ENCODE measurements around the gene TSGA10IP. TPM values are rescaled to one million over a fixed set of nuclear protein-coding genes. Genes with fewer than 3 reads are reported as not detected.
A peak's percentile ranks its signal among the peaks of the same experiment; 100 is the strongest.

The TSGA10IP gene
- total RNA-seq, 1 experiment from 2014 or later: not detected

DNA sequence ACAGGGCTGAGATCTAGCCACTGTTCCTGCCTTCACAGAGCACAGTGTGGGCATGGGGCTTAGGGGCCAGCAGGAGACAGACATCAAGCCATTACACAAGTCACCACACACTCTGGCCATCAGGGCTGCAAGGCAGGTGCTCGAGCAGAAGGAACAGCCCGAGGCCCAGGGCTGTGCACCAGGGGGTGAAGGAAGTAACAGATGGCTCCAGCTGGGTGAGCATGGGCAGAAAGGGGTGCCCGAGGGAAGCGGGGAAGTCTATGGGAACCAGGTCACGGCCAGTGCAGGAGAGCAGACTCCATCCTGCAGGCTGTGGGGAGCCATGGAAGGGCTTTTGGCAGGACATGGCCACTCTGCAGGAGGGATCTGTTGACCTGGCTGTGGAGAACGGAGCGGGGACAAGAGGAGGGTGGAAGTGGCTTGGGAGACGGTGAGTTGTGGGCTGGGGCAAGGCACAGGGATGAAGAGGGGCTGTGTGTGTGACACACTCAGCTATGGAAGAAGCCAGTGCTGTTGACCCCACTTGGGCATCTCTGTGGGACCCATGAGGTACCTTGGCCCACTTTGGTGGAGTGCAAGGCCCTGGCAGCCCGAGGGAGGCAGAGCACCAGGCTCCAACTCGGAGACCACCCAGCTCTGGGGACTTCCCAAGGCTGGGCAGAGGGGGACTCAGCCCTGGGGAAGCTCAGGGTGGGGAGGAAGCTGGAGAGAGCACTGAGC, 30.0 kb upstream of the TSGA10IP start:
- Histone ChIP-seq H3K4me3 (no peak overlapping the region), H3K36me3 (peaks cover 27% of the 10 kb centered on the region), H3K9me3 (no peaks in the 10 kb centered on the region), H3K27me3 (no peaks in the 10 kb centered on the region)
- peak; percentile 72 for DNase-seq

DNA sequence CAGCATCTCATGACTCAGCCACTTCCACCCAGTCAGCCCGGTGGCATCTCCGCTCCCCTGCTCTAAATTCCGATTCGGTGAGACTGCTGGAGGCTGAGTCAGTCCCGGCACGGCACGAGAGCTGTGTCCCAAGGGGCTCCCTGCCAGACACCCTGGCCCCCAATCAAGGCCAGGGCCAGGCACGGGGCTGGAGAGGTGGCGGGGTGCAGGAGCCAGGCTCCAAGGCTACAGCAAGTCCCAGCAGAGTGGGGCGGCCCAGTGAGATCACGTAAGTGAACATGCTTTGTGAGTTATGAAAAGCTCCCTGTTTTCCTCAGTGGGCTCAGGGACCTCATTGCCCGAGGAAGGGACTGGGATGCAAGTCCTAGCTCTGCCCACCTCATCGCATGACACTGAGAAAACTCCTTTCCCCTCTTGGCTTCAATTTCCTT, 29.4 kb upstream of the TSGA10IP start:
- Histone ChIP-seq H3K4me3 (peak overlapping the region; percentile 77), H3K27me3 (no peaks in the 10 kb centered on the region), H3K36me3 (peaks cover 33% of the 10 kb centered on the region), H3K9me3 (no peaks in the 10 kb centered on the region)
- DNase-seq: peak; percentile 99

DNA sequence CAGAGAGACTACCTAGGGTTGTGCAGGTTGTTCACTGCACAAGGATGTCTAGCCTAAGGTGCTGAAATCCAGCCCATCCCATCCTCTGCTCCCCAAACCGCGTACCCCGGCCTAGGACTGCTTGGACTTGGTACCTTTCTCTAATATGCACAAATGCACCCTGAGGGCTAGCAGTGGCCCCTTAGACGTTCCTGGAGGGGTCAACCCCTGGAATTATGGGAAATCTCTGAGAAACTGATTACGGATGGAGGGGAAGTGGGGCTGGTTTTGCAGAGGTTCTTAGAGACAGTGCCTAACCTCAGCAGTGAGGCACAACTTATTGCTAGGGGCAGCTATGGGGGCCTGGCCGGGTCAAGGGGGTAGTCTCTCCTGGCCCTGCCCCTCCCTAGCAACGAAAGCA, 28.9 kb upstream of the TSGA10IP start:
- Histone ChIP-seq H3K9me3 (no peaks in the 10 kb centered on the region), H3K36me3 (peaks cover 35% of the 10 kb centered on the region), H3K4me3 (peak overlapping the region; percentile 77), H3K27me3 (no peaks in the 10 kb centered on the region)
- no peak for DNase-seq

DNA sequence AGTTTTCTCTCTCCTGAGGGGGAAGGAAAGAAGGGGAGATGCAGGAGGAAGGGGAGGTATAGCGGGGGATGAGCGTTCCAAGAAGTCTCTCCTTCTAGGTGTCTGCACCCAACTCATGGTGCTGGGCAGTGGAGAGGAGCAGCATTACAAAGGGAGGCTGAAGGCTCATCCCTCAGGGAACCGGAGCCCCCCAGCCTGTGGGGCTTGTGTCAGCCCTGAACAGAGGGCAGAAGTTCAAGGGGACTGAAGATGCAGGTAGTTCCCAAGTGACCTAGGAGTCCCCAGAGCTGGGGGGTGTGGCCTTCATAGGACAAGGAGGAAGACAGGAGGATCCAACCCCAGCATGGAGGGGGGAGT, 28.2 kb upstream of the TSGA10IP start:
- H3K4me3 ChIP-seq: peak overlapping the region; percentile 77
- H3K27me3 ChIP-seq: no peaks in the 10 kb centered on the region
- peaks cover 42% of the 10 kb centered on the region for H3K36me3 ChIP-seq
- H3K9me3 ChIP-seq: no peaks in the 10 kb centered on the region
- no peak for DNase-seq

DNA sequence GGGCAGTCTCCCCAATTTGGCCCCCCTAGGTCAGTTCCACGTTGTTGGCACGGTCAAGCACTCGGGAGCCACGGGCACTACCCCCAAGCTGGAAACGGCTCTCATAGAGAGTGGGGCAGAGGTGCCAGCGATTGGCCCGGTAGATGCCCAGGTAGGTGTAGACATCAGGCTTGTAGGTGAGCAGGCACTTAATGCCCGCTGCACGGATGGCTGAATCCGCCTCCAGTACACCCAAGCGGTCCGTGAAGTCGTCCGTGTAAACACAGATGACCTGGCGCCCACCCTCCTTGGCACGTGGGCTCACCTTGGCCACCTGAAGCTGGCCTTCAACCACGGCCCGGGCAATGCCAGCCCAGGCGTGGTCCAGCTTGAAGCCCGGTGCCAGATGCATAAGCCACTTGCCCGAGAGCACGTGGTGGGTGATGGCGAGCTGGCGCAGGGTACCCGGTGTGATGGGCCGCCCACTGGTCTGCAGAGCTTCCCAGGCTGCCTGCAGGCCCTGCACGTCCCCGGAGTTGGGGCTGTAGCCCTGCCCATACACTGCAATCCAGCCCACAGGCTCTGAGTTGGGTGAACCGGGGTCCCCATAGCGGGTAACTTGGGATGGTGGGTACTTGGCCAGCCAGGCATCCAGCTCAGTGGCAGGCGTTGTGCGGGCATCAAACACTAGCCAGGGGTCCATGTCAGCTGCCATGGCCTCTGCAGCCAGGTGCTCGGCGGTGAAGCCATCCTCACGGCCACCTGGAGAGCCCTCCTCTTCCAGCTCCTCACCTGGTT, 27.7 kb upstream of the TSGA10IP start:
- Histone ChIP-seq H3K27me3 (no peaks in the 10 kb centered on the region), H3K4me3 (peak overlapping the region; percentile 77), H3K36me3 (peaks cover 47% of the 10 kb centered on the region), H3K9me3 (no peaks in the 10 kb centered on the region)
- peak; percentile 83 for DNase-seq

DNA sequence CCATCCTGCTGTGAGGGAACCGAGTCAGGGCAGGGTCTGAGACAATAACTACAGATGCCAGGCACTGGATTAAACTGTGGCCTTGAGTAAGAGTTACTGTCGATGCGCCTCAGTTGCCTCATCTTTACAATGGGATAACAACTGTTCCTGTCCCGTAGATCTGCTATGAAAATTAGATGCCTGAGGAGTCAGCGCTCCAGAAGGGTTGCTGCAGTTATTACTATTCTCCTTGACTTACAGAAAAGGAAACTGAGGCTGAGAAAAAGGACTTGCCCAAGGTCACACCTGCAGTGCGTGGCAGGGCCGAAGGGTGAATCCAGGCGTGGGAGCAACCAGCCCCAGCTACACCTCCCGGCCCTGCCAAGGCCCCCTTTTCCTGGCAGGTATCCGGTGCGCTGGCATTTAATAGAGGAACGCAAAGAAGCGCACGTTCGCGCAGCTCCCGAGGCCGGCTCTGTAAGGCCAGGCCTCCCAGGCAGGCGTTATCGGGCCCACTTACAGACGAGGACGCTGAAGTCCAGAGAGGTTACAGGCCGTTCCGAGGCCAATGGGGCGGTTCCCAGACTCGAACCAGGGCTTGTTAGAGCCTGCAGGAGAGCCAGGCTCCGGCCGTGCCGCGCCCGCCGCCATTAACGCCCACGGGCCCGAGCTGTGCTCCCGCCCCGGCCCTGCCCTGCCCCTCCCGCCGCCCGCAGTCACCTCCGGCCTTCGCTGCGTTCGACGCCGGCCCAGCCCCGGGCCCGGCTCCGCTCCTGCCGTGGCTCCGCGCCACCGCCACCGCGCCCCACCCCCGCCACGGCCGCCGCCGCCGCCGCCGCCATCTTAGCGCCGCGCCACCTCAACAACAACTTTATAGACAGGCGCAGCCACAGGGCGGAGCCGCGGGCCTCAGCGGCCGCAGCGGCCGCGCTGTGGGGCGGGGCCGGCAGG, 26.8 kb upstream of the TSGA10IP start, which contains the start of gene C11orf68:
C11orf68 (minus strand) TSS at position 852 of the 930 bp plus-strand sequence; CDS start at position 821, 31 bp downstream.
- Histone ChIP-seq H3K27me3 (no peaks in the 10 kb centered on the region), H3K4me3 (peak within 1 kb of the TSS; percentile 84), H3K9me3 (no peaks in the 10 kb centered on the region), H3K36me3 (peaks cover 56% of the 10 kb centered on the region)
- no peak for DNase-seq

DNA sequence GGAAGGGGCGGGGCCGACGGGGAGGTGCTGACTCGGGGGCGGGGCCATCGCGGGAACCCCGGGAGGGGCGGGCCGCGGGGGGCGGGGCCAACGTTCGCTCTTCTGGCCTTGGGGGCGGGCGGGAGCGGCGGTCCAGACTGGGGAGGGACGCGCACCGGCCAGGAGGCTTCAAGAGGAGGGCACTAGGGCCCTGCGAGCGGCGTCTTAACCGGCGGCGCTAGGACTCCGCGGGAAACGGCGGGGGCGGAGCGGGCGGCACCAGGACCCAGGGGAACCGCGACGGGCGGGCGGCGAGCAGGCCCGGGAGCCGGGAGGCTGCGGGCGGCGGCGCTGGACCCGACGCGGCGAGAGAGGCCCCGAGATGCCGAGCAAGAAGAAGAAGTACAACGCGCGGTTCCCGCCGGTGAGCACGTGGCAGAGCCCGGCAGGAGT, 26.1 kb upstream of the TSGA10IP start, which contains the start of gene DRAP1:
DRAP1 (plus strand) TSS at position 286 of the 432 bp plus-strand sequence; CDS start at position 362, 76 bp downstream.
- no peaks in the 10 kb centered on the region for H3K9me3 ChIP-seq
- H3K36me3 ChIP-seq: peaks cover 58% of the 10 kb centered on the region
- DNase-seq: peak; percentile 99
- H3K4me3 ChIP-seq: peak within 1 kb of the TSS; percentile 84
- H3K27me3 ChIP-seq: no peaks in the 10 kb centered on the region

DNA sequence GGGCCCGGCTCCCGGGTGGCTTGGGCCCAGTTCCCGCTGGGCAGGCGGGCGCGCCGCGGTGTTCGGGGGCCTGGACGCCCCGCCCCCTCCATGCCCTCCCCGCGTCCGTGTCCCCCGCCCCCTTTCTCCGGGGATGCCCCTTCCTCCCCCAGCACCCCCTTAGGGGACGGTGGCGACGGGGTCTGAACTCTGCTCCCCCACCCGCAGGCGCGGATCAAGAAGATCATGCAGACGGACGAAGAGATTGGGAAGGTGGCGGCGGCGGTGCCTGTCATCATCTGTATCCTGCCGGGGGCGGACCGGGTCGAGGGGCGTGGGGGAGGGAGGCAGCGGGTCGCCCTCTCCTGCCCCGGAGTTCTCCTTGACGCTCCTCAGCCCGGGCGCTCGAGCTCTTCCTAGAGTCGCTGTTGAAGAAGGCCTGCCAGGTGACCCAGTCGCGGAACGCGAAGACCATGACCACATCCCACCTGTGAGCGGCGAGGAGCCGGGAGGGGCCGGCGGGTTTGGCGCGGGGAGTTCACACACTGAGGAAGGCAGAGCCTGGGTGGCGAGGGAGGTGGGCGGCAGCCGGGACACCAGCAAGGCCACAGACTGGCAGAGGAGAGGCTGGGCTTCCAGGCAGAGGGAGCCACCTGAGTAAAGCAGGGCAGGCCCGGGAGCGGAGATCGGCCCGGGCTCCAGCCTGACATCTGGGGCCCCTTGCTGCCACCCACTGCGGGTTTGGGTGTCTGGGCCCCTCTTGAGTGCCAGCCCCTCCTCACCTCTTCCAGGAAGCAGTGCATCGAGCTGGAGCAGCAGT, 25.5 kb upstream of the TSGA10IP start:
- peak overlapping the region; percentile 84 for H3K4me3 ChIP-seq
- H3K27me3 ChIP-seq: no peaks in the 10 kb centered on the region
- no peaks in the 10 kb centered on the region for H3K9me3 ChIP-seq
- H3K36me3 ChIP-seq: peaks cover 58% of the 10 kb centered on the region
- DNase-seq: peak; percentile 51

DNA sequence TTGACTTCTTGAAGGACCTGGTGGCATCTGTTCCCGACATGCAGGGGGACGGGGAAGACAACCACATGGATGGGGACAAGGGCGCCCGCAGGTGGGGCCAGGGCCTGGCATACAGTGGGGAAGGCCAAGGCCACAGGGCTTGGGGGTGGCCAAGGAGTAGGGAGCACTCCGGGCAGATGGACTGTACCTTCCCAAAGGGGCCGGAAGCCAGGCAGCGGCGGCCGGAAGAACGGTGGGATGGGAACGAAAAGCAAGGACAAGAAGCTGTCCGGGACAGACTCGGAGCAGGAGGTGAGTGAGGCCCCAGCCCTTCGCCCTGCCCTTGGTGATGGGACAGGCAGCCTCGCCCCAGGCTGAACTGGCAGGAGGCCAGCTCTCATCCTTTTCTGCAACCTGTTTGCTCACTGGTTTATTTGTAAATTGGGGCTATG, 24.9 kb upstream of the TSGA10IP start:
- H3K9me3 ChIP-seq: no peaks in the 10 kb centered on the region
- H3K27me3 ChIP-seq: no peaks in the 10 kb centered on the region
- H3K36me3 ChIP-seq: peaks cover 59% of the 10 kb centered on the region
- peak overlapping the region; percentile 84 for H3K4me3 ChIP-seq
- DNase-seq: no peak

DNA sequence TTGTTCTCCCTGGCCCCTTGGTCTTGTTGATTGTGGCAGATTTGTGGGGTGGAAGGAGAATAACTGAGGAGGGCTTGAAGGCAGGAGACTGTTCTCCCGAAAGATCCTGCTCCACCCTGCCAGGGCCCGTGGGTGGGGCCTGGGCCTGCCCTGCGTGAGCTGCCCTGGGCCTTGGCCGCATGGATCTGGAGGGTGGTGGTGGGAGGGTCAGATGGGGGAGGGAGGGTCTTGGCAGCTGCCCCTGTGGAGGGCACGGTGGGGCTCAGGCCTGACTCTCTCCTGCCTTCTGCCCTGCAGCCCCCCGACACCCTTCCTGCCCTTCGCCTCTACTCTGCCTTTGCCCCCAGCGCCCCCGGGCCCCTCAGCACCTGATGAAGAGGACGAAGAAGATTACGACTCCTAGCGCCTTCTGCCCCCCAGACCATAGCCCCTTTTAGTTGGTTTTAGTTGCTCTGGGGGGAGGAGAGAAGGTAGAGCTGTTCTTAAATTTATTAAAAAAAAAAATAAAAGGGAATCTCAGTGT, 24.2 kb upstream of the TSGA10IP start:
- Histone ChIP-seq H3K9me3 (no peaks in the 10 kb centered on the region), H3K4me3 (peak overlapping the region; percentile 84; the same call in 1 of the 2 replicates), H3K27me3 (no peaks in the 10 kb centered on the region), H3K36me3 (peaks cover 65% of the 10 kb centered on the region)
- DNase-seq: no peak

DNA sequence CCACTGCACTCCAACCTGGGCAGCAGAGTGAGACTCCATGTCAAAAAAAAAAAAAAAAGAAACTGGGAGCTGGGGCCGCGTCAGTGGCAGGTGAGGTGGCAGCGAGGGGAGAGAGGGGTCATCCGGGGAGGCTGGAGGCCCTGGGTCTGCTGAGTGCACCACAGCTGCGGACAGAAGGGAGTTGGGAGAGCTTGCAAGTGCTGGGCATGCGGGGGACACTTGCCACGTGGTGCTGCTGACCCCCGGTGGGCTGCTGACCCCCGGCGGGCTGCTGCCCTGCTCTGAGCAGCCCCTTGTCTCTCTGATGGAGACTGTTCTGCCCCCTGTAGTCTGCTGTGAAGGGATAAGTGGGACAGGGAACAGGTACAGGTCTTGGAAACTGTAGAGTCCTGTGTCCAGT, 23.4 kb upstream of the TSGA10IP start:
- Histone ChIP-seq H3K4me3 (no peak overlapping the region), H3K27me3 (no peaks in the 10 kb centered on the region), H3K9me3 (no peaks in the 10 kb centered on the region), H3K36me3 (peaks cover 62% of the 10 kb centered on the region)
- DNase-seq: no peak

DNA sequence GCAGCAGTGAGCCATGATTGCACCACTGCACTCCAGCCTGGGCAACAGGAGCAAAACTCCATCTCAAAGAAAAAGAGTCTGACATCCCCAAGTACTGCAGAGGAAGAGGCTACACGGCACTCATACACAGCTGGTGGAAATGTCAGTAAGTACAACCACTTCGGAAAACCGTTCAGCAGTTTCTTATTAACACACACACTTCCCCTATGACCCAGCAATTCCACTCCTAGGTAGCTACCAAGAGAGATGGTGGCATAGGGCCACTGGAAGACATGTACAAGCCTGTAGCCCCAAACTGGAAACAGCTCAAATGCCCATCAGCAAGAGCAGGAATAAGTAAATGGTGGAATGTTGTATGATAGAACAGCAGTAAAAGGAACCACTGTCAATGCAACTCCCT, 22.7 kb upstream of the TSGA10IP start:
- no peak overlapping the region for H3K4me3 ChIP-seq
- H3K27me3 ChIP-seq: no peaks in the 10 kb centered on the region
- peaks cover 55% of the 10 kb centered on the region for H3K36me3 ChIP-seq
- no peaks in the 10 kb centered on the region for H3K9me3 ChIP-seq
- DNase-seq: no peak

DNA sequence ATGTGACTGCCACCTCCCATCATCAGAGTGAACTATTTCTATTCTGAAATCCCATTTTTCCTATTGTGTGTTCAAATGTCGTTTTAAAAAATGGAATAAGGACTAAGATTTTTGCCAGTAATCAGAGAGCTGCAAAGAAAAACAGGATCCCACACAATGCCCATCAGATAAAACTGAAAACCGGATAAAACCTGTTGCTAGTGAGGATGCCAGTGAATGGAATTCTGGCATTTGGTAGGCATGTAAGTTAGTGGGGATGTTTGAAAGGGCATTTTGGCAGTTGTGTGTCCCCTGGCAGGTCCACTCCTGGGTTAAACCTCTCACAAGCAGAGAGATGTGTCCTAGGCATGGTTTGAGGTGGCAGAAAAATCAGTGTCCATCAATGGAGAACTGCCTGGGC, 19.9 kb upstream of the TSGA10IP start:
- Histone ChIP-seq H3K4me3 (no peak overlapping the region), H3K36me3 (peaks cover 38% of the 10 kb centered on the region), H3K27me3 (no peaks in the 10 kb centered on the region), H3K9me3 (no peaks in the 10 kb centered on the region)
- DNase-seq: no peak

DNA sequence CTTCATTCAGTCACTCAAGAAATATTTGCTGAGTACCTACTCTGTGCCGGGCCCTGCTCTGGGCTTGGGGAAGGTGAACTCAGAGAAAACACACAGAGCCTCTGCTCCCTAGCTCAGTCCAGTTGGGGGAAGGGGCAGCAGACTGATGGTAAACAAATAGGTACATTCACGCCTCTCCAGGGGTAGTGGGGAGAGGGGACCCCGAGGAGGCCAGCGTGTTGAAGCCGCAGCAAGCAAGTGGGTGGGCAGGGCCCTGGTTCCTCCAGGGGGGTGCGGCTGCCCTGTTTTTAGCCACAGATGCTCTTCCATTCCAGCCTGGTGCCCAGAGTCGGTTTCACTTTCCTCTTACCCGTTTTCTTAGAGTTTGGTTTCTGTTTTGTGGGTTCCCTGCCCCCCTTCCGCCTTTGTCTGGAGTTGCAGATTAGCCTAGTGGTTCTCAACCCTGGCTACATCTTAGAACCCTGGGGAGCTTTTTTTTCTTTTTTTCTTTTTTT, 17.3 kb upstream of the TSGA10IP start:
- Histone ChIP-seq H3K4me3 (no peak overlapping the region), H3K9me3 (no peaks in the 10 kb centered on the region), H3K27me3 (no peaks in the 10 kb centered on the region), H3K36me3 (peaks cover 16% of the 10 kb centered on the region)
- DNase-seq: no peak

DNA sequence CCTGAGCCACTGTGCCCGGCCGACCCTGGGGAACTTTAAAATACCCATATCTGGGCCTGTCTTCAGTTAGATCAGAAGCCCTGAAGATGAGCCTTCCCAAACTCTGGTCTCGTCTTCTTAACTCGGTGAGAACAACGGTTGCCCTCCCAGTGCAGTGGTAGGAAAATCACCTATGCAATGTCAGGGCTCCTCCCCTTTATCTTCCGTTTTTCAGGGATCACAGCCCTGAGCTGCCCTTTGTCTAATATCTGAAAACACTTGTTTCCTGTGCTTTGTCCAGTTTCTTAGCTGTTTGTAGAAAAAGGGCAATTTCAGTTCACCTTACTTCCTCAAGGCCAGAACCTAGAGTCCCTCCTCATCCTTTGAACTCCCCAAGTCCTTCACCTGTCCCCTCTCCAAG, 16.6 kb upstream of the TSGA10IP start:
- no peaks in the 10 kb centered on the region for H3K27me3 ChIP-seq
- H3K4me3 ChIP-seq: no peak overlapping the region
- H3K9me3 ChIP-seq: no peaks in the 10 kb centered on the region
- H3K36me3 ChIP-seq: peaks cover 9% of the 10 kb centered on the region
- DNase-seq: no peak

Data from MG63 (cell line).